Measurements from ENCODE around the gene SPINT3.

DNA sequence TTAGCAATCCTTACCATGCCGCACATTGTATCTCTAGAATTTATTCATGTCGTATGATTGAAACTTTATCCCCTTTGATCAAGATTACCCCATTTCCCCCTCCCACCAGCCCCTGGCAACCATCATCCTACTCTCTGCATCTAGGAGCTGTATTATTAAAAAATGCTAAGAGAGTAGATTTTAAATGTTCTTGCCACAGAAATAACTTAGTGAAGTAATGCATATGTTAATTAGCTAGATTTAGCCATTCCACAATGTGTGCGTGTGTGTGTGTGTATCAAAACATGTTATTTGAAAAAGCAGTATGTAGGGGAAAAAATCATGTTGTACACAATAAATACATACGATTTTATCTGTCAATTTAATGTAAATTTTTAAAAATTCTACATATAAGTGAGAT, 11.9 kb upstream of the SPINT3 start:
- TF ChIP-seq, protein P1, sequence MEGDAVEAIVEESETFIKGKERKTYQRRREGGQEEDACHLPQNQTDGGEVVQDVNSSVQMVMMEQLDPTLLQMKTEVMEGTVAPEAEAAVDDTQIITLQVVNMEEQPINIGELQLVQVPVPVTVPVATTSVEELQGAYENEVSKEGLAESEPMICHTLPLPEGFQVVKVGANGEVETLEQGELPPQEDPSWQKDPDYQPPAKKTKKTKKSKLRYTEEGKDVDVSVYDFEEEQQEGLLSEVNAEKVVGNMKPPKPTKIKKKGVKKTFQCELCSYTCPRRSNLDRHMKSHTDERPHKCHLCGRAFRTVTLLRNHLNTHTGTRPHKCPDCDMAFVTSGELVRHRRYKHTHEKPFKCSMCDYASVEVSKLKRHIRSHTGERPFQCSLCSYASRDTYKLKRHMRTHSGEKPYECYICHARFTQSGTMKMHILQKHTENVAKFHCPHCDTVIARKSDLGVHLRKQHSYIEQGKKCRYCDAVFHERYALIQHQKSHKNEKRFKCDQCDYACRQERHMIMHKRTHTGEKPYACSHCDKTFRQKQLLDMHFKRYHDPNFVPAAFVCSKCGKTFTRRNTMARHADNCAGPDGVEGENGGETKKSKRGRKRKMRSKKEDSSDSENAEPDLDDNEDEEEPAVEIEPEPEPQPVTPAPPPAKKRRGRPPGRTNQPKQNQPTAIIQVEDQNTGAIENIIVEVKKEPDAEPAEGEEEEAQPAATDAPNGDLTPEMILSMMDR (IDR thresholded peaks at IDR 0.05; ENCODE audit: low read length) = no peak
- no peak for TF ChIP-seq EZH2 (optimal IDR thresholded peaks at IDR 0.05; ENCODE audit: low read depth, low read length)

All from MM.1S (cell line).